Mesenchymal stem cell (in vitro differentiated cells and primary cell): ENCODE results near the gene PADI3.

Source experiments
- DNase-seq: peaks from one replicate; pipeline ENCODE4 v3.0.0-alpha.2; 2013
- H2AFZ ChIP-seq: one replicate; pipeline ENCODE4 v1.6.1; 2013; ENCODE audit warnings: low read depth, mild to moderate bottlenecking, control low read depth, inconsistent platforms, low read length, moderate library complexity
- H2AK5ac ChIP-seq: 2 replicates; pipeline ENCODE4 v1.6.1; 2013; ENCODE audit warnings: low read length, moderate library complexity, mild to moderate bottlenecking, inconsistent platforms; ENCODE audit not compliant: severe bottlenecking
- H2BK120ac ChIP-seq: one replicate; pipeline ENCODE4 v1.6.1; 2013; ENCODE audit warnings: low read depth, mild to moderate bottlenecking, inconsistent platforms, low read length, moderate library complexity
- H2BK12ac ChIP-seq, 2 experiments: one replicate each; pipeline ENCODE4 v1.6.1; 2013; ENCODE audit warnings: inconsistent platforms in 2 of 2, low read length in 2 of 2, mild to moderate bottlenecking in 2 of 2, moderate library complexity in 2 of 2, control low read depth in 1 of 2
- H2BK15ac ChIP-seq: one replicate; pipeline ENCODE4 v1.6.1; 2013; ENCODE audit warnings: mild to moderate bottlenecking, low read depth, inconsistent platforms; ENCODE audit not compliant: poor library complexity, severe bottlenecking
- H2BK5ac ChIP-seq: 2 replicates; pipeline ENCODE4 v1.6.1; 2013; ENCODE audit warnings: low read depth, mild to moderate bottlenecking, low read length, control low read depth, inconsistent platforms; ENCODE audit not compliant: poor library complexity, severe bottlenecking
- H3K14ac ChIP-seq, 2 experiments: one replicate each; pipeline ENCODE4 v1.6.1; 2013; ENCODE audit warnings: inconsistent platforms in 2 of 2, low read length in 2 of 2, control low read depth in 1 of 2, mild to moderate bottlenecking in 1 of 2, moderate library complexity in 1 of 2
- H3K18ac ChIP-seq, 2 experiments: one replicate each; pipeline ENCODE4 v1.6.1; 2013; ENCODE audit warnings: inconsistent platforms in 2 of 2, low read length in 2 of 2, control low read depth in 1 of 2, low read depth in 1 of 2, mild to moderate bottlenecking in 1 of 2
- H3K23ac ChIP-seq, 2 experiments: one replicate each; pipeline ENCODE4 v1.6.1; 2013; ENCODE audit warnings: inconsistent platforms in 2 of 2, low read length in 2 of 2, mild to moderate bottlenecking in 2 of 2, moderate library complexity in 2 of 2, control low read depth in 1 of 2
- H3K27ac ChIP-seq: 2 replicates; pipeline ENCODE4 v1.5.1; 2013; ENCODE audit warnings: mild to moderate bottlenecking, moderate library complexity, low read length, control low read depth, inconsistent platforms; ENCODE audit not compliant: poor library complexity, severe bottlenecking
- H3K27me3 ChIP-seq, 2 experiments: 2 replicates each; pipeline versions ENCODE4 v1.6.1 to v1.7.0; 2013; ENCODE audit warnings: low read length in 2 of 2, mild to moderate bottlenecking in 2 of 2, moderate library complexity in 2 of 2, control low read depth in 1 of 2, inconsistent platforms in 1 of 2; ENCODE audit not compliant: control insufficient read depth in 1 of 2, insufficient read depth in 1 of 2
- H3K36me3 ChIP-seq, 2 experiments: 2 replicates each; pipeline versions ENCODE4 v1.6.1 to v1.7.0; 2013; ENCODE audit warnings: low read length in 2 of 2, control low read depth in 1 of 2, inconsistent platforms in 1 of 2, low read depth in 1 of 2, mild to moderate bottlenecking in 1 of 2; ENCODE audit not compliant: insufficient read depth in 2 of 2, control insufficient read depth in 1 of 2
- H3K4ac ChIP-seq, 2 experiments: one replicate each; pipeline ENCODE4 v1.6.1; 2013; ENCODE audit warnings: inconsistent platforms in 2 of 2, low read length in 2 of 2, mild to moderate bottlenecking in 2 of 2, moderate library complexity in 2 of 2, control low read depth in 1 of 2, low read depth in 1 of 2
- H3K4me1 ChIP-seq: 2 replicates; pipeline ENCODE4 v1.6.1; 2013; ENCODE audit warnings: low read depth, low read length, control low read depth; ENCODE audit not compliant: control insufficient read depth, insufficient read depth
- H3K4me2 ChIP-seq: 2 replicates; pipeline ENCODE4 v1.6.1; 2013; ENCODE audit warnings: low read length, mild to moderate bottlenecking, inconsistent platforms; ENCODE audit not compliant: poor library complexity, severe bottlenecking
- H3K4me3 ChIP-seq, 2 experiments: 2 replicates each; pipeline versions ENCODE4 v1.5.1 to v1.7.0; 2013; ENCODE audit warnings: low read length in 2 of 2, mild to moderate bottlenecking in 2 of 2, control low read depth in 1 of 2, low read depth in 1 of 2; ENCODE audit not compliant: insufficient read depth in 1 of 2
- H3K79me1 ChIP-seq: replicated peaks from 2 replicates; pipeline ENCODE4 v1.6.1; 2013; ENCODE audit warnings: mild to moderate bottlenecking, control low read depth, low read length, inconsistent platforms; ENCODE audit not compliant: poor library complexity, severe bottlenecking
- H3K9ac ChIP-seq: 2 replicates; pipeline ENCODE4 v1.7.0; 2013; ENCODE audit warnings: mild to moderate bottlenecking, low read length, moderate library complexity
- H3K9me3 ChIP-seq: 2 replicates; pipeline ENCODE4 v1.7.0; 2013; ENCODE audit warnings: mild to moderate bottlenecking, low read length; ENCODE audit not compliant: control insufficient read depth
- H4K8ac ChIP-seq: one replicate; pipeline ENCODE4 v1.6.1; 2013; ENCODE audit warnings: inconsistent platforms, mild to moderate bottlenecking, low read length, moderate library complexity
- H4K91ac ChIP-seq: one replicate; pipeline ENCODE4 v1.6.1; 2013; ENCODE audit warnings: mild to moderate bottlenecking, low read length, inconsistent platforms
- WGBS: methylation state at CpG from one replicate; pipeline ENCODE4 v1.1.7; 2013; ENCODE audit warnings: mixed read lengths; 5-methylcytosine and 5-hydroxymethylcytosine counted together

PADI3 gene

DNA sequence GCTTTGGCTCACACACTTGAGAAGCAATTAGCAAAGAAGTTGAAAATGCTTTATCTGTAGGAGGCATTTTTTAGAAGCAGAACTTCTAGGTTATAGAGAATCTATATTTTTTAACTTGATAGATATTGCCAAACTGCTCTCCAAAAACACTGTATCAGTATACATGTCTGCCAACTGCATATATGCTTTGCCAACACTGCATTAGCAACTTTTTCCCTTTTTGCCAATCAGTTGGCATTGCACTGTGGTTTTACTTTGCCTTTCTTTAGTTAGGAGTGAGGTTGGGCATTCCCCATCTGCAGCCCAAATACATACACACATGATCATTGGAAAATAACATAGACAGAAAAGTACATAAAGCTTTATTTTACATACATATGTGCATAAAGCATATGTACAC is 15.0 kb downstream of the PADI3 start:
- DNase-seq: no peak
- no peak overlapping the region for H2BK12ac ChIP-seq
- H3K14ac ChIP-seq: no peak overlapping the region
- H3K23ac ChIP-seq: no peak overlapping the region
- H2AFZ ChIP-seq: no peak overlapping the region
- no peak overlapping the region for H3K4ac ChIP-seq
- H3K36me3 ChIP-seq: no peaks in the 10 kb centered on the region
- no peak overlapping the region for H3K4me2 ChIP-seq
- no peak overlapping the region for H2BK5ac ChIP-seq
- H3K9me3 ChIP-seq: peaks cover 3% of the 10 kb centered on the region
- no peak overlapping the region for H3K4me3 ChIP-seq
- no peak overlapping the region for H4K8ac ChIP-seq
- no peak overlapping the region for H4K91ac ChIP-seq
- peaks cover 0 to 50% of the 10 kb centered on the region in 2 experiments for H3K27me3 ChIP-seq
- H2BK120ac ChIP-seq: no peak overlapping the region
- H3K27ac ChIP-seq: no peak overlapping the region
- H2BK15ac ChIP-seq: no peak overlapping the region
- peaks cover 4% of the 10 kb centered on the region for H3K4me1 ChIP-seq
- no peak overlapping the region for H3K9ac ChIP-seq
- no peaks in the 10 kb centered on the region for H3K79me1 ChIP-seq
- H3K18ac ChIP-seq: no peak overlapping the region
- H2AK5ac ChIP-seq: no peak overlapping the region

DNA sequence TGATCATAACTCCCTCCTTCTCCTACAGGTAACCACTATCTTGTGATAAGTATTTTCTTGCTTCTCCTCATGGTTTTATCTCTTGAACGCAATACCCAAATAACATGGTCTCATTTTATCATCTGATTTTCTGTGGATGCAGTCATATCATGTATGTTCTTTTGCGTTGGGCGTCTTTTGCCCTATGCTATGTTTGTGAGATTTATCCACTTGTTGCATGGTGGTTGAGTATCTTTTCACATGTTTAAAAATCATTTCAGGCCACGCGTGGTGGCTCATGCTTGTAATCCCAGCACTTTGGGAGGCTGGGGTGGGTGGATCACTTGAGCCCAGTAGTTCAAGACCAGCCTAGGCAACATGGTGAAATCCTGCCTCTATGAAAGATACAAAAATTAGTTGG is 15.6 kb downstream of the PADI3 start:
- no peak overlapping the region for H3K4me3 ChIP-seq
- H2BK15ac ChIP-seq: no peak overlapping the region
- H2BK5ac ChIP-seq: no peak overlapping the region
- no peak overlapping the region for H3K9ac ChIP-seq
- H3K79me1 ChIP-seq: no peaks in the 10 kb centered on the region
- H3K18ac ChIP-seq: no peak overlapping the region
- H3K4me1 ChIP-seq: peaks cover under 1% of the 10 kb centered on the region
- H2BK12ac ChIP-seq: no peak overlapping the region
- no peak overlapping the region for H2AK5ac ChIP-seq
- peaks cover 0 to 54% of the 10 kb centered on the region in 2 experiments for H3K27me3 ChIP-seq
- H3K23ac ChIP-seq: no peak overlapping the region
- no peak for DNase-seq
- peaks cover 3% of the 10 kb centered on the region for H3K9me3 ChIP-seq
- H3K4ac ChIP-seq: no peak overlapping the region
- H2BK120ac ChIP-seq: no peak overlapping the region
- no peak overlapping the region for H4K91ac ChIP-seq
- H3K14ac ChIP-seq: no peak overlapping the region
- no peaks in the 10 kb centered on the region for H3K36me3 ChIP-seq
- no peak overlapping the region for H4K8ac ChIP-seq
- WGBS: 74% methylated on average over 5 of the region's 5 CpGs
- H2AFZ ChIP-seq: no peak overlapping the region
- no peak overlapping the region for H3K27ac ChIP-seq
- no peak overlapping the region for H3K4me2 ChIP-seq

DNA sequence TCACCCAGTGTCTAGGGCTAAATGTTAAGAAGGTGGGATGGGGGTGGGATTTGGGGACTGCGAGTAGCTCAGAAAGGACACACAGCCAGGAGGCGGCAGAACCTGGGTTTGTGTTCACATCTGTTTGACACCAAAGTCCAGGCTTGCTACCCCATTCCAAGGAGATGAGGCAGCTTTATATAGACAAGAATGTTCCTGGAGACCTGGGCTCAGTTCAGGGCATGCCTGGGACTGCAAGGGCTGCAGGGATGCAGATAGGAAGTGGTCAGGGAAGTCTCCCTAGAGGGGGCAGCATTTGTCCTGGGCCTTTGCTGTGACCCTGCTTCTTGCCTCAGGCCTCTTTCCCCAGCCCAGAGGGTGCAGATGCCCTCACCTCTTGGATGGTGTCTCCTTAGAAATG is 16.3 kb downstream of the PADI3 start:
- H3K14ac ChIP-seq: no peak overlapping the region
- H2AFZ ChIP-seq: no peak overlapping the region
- WGBS: 70% methylated on average over 2 of the region's 2 CpGs
- H3K23ac ChIP-seq: no peak overlapping the region
- no peak overlapping the region for H4K91ac ChIP-seq
- H3K4me1 ChIP-seq: no peaks in the 10 kb centered on the region
- peaks cover 3% of the 10 kb centered on the region for H3K9me3 ChIP-seq
- DNase-seq: peak; percentile 25
- no peak overlapping the region for H3K4me2 ChIP-seq
- H2BK15ac ChIP-seq: no peak overlapping the region
- H2BK12ac ChIP-seq: no peak overlapping the region
- H3K4ac ChIP-seq: no peak overlapping the region
- H2BK5ac ChIP-seq: no peak overlapping the region
- no peak overlapping the region for H4K8ac ChIP-seq
- no peak overlapping the region for H3K18ac ChIP-seq
- no peak overlapping the region for H2AK5ac ChIP-seq
- peaks cover 0 to 52% of the 10 kb centered on the region in 2 experiments for H3K27me3 ChIP-seq
- H3K9ac ChIP-seq: no peak overlapping the region
- H3K4me3 ChIP-seq: no peak overlapping the region
- H2BK120ac ChIP-seq: no peak overlapping the region
- H3K79me1 ChIP-seq: no peaks in the 10 kb centered on the region
- no peak overlapping the region for H3K27ac ChIP-seq
- H3K36me3 ChIP-seq: no peaks in the 10 kb centered on the region

DNA sequence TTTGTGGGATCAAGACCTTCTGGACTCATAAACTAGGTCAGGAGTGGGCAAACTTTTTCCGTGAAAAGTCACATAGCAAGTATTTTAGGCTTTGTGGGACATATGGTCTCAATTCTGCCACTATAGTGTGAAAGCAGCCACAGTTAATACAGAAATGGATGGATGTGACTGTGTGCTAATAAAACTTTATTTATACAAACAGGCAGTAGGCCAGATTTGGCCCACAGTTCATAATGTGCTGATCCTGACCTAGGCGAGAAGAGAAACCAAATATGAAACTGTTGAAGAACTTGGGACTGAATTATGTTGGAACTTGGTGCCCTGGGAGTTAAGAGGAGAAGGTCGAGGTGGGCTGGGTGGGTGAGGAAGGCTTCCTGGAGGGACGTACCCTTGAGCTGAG is 17.1 kb downstream of the PADI3 start:
- Histone ChIP-seq H3K9ac (no peak overlapping the region), H2BK5ac (no peak overlapping the region), H3K27me3 (peaks cover 0 to 46% of the 10 kb centered on the region in 2 experiments), H3K14ac (no peak overlapping the region), H3K36me3 (no peaks in the 10 kb centered on the region), H2BK12ac (no peak overlapping the region), H3K18ac (no peak overlapping the region), H3K27ac (no peak overlapping the region), H3K23ac (no peak overlapping the region), H2AK5ac (no peak overlapping the region), H3K79me1 (no peaks in the 10 kb centered on the region), H3K4me1 (no peaks in the 10 kb centered on the region), H3K9me3 (peaks cover 3% of the 10 kb centered on the region), H3K4me3 (no peak overlapping the region), H3K4ac (no peak overlapping the region), H4K91ac (no peak overlapping the region), H4K8ac (no peak overlapping the region), H2BK15ac (no peak overlapping the region), H2BK120ac (no peak overlapping the region), H3K4me2 (no peak overlapping the region), H2AFZ (no peak overlapping the region)
- no peak for DNase-seq
- WGBS: 93% methylated on average over 4 of the region's 4 CpGs
